ENCODE results near the gene RPUSD2.

The RPUSD2 gene

DNA sequence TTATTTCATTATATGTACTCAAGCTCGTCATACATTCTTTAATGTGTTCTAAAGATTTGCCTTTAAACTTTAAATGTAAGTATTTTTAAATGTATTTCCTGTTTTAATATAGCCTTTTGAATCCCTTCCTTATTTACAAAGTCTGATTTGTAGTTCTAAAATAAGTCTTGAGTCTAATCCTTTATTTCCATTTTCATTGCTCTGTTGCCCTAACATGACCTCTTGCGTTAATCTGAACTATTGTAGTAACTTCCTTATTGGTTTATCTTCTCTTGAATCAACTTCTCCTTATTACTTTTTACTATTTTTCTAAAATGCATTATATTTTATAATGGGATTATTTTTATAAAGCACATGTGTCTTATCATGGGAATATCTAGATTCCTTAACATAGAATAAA is 48.9 kb downstream of the RPUSD2 start:
- TF ChIP-seq, protein P1, sequence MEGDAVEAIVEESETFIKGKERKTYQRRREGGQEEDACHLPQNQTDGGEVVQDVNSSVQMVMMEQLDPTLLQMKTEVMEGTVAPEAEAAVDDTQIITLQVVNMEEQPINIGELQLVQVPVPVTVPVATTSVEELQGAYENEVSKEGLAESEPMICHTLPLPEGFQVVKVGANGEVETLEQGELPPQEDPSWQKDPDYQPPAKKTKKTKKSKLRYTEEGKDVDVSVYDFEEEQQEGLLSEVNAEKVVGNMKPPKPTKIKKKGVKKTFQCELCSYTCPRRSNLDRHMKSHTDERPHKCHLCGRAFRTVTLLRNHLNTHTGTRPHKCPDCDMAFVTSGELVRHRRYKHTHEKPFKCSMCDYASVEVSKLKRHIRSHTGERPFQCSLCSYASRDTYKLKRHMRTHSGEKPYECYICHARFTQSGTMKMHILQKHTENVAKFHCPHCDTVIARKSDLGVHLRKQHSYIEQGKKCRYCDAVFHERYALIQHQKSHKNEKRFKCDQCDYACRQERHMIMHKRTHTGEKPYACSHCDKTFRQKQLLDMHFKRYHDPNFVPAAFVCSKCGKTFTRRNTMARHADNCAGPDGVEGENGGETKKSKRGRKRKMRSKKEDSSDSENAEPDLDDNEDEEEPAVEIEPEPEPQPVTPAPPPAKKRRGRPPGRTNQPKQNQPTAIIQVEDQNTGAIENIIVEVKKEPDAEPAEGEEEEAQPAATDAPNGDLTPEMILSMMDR (IDR thresholded peaks at IDR 0.05; ENCODE audit: insufficient read depth, missing control alignments): no peak
- DNase-seq (ENCODE audit: insufficient read length, low spot score): no peak
- no peak for FAIRE-seq

DNA sequence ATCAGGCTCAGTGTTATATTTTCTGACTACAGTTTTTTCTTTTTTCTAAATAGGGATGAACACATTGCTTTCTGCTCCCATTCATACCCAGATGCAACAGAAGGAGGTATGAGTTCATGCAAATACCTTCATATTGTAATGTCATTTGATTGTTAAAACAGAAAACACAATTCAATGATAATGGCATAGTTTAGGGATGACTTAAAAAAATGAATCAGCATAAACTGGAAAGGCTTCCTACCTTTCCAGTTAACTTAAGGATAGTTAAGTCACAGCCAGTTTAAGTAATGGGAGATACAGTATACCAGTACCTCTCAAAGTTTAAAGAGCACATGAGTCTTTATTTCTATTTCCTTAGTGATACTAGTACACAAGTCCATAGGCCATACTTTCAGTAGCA is 49.8 kb downstream of the RPUSD2 start:
- FAIRE-seq (no peak), DNase-seq (ENCODE audit: insufficient read length, low spot score) (no peak)

DNA sequence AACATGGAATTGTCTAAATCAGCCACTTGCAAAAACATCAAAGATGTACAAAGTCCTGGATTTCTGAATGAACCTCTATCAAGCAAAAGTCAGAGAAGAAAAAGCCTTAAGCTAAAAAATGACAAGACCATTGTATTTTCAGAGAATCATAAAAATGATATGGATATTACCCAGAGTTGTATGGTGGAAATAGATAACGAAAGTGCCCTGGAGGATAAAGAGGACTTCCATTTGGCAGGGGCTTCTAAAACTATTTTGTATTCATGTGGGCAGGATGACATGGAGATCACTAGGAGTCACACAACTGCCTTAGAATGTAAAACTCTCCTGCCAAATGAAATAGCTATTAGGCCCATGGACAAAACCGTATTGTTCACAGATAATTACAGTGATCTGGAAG is 54.3 kb downstream of the RPUSD2 start:
- FAIRE-seq (no peak), DNase-seq (ENCODE audit: insufficient read length, low spot score) (no peak)
- TF ChIP-seq, protein P1 (IDR thresholded peaks at IDR 0.05; ENCODE audit: insufficient read depth, missing control alignments): no peak

More for the DNA sequence above, 49.8 kb downstream of the RPUSD2 start:
- TF ChIP-seq, protein P1 (IDR thresholded peaks at IDR 0.05; ENCODE audit: insufficient read depth, missing control alignments): no peak

All from D721Med (cell line).